NCI-H82 treated with DMSO at 0.1 percent for 48 hours (cell line): ENCODE data around the gene BNC2.
"Not testable (repeated sequence)": the region's sequence is repeated elsewhere in the genome, so short reads cannot be mapped to it uniquely, and the experiment has no call there.

ENCODE experiments used
- DNase-seq: peaks from one replicate; lab custom pipeline; 2025; ENCODE audit not compliant: unreplicated experiment; lab: John Stamatoyannopoulos, UW

The BNC2 gene

GRCh38 chr9:16514131-16514530 lies 356.3 kb downstream of the BNC2 start:
- no peak for DNase-seq

- no peak for DNase-seq
Observed at GRCh38 chr9:16512281-16512680, 358.2 kb downstream of the BNC2 start.

GRCh38 chr9:16510482-16510881 lies 360.0 kb downstream of the BNC2 start:
- no peak for DNase-seq

GRCh38 chr9:16509997-16510396 lies 360.5 kb downstream of the BNC2 start:
- no peak for DNase-seq

GRCh38 chr9:16505199-16505598 lies 365.3 kb downstream of the BNC2 start:
- DNase-seq, result no peak

- DNase-seq, result no peak
Observed at GRCh38 chr9:16501726-16502125, 368.7 kb downstream of the BNC2 start.

- no peak for DNase-seq
Observed at GRCh38 chr9:16501141-16501540, 369.3 kb downstream of the BNC2 start.

GRCh38 chr9:16500386-16500785 lies 370.1 kb downstream of the BNC2 start:
- no peak for DNase-seq

GRCh38 chr9:16499892-16500291 lies 370.6 kb downstream of the BNC2 start:
- DNase-seq, result no peak

- no peak for DNase-seq
Observed at GRCh38 chr9:16496908-16497307, 373.6 kb downstream of the BNC2 start.

GRCh38 chr9:16487915-16488314 lies 382.6 kb downstream of the BNC2 start:
- DNase-seq, result no peak

GRCh38 chr9:16485575-16486321 lies 384.7 kb downstream of the BNC2 start:
- DNase-seq, result no peak

GRCh38 chr9:16485160-16485559 lies 385.3 kb downstream of the BNC2 start:
- DNase-seq, result no peak

- DNase-seq, result no peak
Observed at GRCh38 chr9:16484744-16485143, 385.7 kb downstream of the BNC2 start.

GRCh38 chr9:16484180-16484579 lies 386.3 kb downstream of the BNC2 start:
- DNase-seq, result no peak

- no peak for DNase-seq
Observed at GRCh38 chr9:16482764-16483163, 387.7 kb downstream of the BNC2 start.

- DNase-seq, result not testable (repeated sequence)
Observed at GRCh38 chr9:16480584-16480983, 389.9 kb downstream of the BNC2 start.

GRCh38 chr9:16475996-16476395 lies 394.5 kb downstream of the BNC2 start:
- DNase-seq, result no peak

- DNase-seq, result no peak
Observed at GRCh38 chr9:16475257-16475656, 395.2 kb downstream of the BNC2 start.

- DNase-seq, result no peak
Observed at GRCh38 chr9:16469184-16469583, 401.3 kb downstream of the BNC2 start.

- no peak for DNase-seq
Observed at GRCh38 chr9:16461851-16462250, 408.6 kb downstream of the BNC2 start.

- DNase-seq, result no peak
Observed at GRCh38 chr9:16461137-16461840, 409.2 kb downstream of the BNC2 start.

- DNase-seq, result no peak
Observed at GRCh38 chr9:16460696-16461095, 409.8 kb downstream of the BNC2 start.
